ENCODE data around the gene OR6Q1.

- TF ChIP-seq CTCF (IDR thresholded peaks at IDR 0.05; ENCODE audit: low read length) (no peak), EZH2 (optimal IDR thresholded peaks at IDR 0.05; ENCODE audit: low read depth, low read length) (no peak), EZH2phosphoT487 (IDR thresholded peaks at IDR 0.05; ENCODE audit: low read length) (no peak)
Observed at GRCh38 chr11:57983191-57983590, 47.6 kb upstream of the OR6Q1 start.

Data from MM.1S (cell line).